Activated CD4-positive, alpha-beta T cell treated with anti-CD3 and anti-CD28 coated beads, Interleukin-2, amount 50 U/mL, for 16 hours (primary cell): ENCODE measurements around the gene MICA.
"Not testable (repeated sequence)": the region's sequence is repeated elsewhere in the genome, so short reads cannot be mapped to it uniquely, and the experiment has no call there.

Source experiments
- DNase-seq: peaks from one replicate; pipeline ENCODE4 v3.0.0-alpha.2; 2020

The MICA gene

GRCh38 chr6:31414148-31414770, 10.9 kb downstream of the MICA start:
- DNase-seq: not testable (repeated sequence)

DNA sequence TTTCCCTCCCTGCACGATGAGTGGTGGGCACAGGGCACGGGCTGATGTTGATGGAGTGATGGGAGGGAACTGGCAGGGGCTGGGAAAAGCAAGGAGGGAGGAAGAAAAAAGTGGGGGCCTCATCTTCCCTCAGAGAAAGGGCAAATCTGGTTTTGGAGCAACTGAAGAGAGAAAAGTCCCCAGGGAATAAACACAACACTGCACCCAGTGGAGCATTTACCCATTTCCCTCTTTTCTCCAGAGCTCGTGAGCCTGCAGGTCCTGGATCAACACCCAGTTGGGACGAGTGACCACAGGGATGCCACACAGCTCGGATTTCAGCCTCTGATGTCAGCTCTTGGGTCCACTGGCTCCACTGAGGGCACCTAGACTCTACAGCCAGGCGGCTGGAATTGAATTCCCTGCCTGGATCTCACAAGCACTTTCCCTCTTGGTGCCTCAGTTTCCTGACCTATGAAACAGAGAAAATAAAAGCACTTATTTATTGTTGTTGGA, 11.4 kb downstream of the MICA start:
- DNase-seq: no peak

- DNase-seq: no peak
These were observed 13.1 kb downstream of the MICA start for GRCh38 chr6:31416394-31417014.

DNA sequence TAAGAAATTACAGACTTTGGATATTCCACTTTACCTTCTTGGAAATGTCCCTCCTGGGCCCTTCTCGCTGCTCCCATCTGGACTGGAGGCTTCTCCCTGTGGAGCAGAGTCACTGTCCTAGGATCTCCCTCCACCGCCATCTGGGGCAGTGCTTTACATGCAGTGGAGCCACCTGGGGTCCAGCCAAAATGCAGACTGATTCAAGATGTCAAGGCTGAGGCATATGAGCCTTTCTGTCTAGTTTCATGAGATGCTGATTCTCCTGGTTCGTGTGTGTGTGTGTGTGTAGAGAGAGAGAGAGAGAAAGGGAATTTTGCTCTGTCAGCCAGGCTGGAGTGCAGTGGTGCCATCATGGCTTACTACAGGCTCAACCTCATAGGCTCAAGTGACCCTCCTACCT, 14.9 kb downstream of the MICA start:
- DNase-seq: no peak

GRCh38 chr6:31419842-31420241, 16.4 kb downstream of the MICA start:
- DNase-seq: no peak

GRCh38 chr6:31420546-31420945, 17.2 kb downstream of the MICA start:
- DNase-seq: no peak

- no peak for DNase-seq
These were observed 19.2 kb downstream of the MICA start for GRCh38 chr6:31422587-31422986.

GRCh38 chr6:31423550-31423949, 20.2 kb downstream of the MICA start:
- no peak for DNase-seq

DNA sequence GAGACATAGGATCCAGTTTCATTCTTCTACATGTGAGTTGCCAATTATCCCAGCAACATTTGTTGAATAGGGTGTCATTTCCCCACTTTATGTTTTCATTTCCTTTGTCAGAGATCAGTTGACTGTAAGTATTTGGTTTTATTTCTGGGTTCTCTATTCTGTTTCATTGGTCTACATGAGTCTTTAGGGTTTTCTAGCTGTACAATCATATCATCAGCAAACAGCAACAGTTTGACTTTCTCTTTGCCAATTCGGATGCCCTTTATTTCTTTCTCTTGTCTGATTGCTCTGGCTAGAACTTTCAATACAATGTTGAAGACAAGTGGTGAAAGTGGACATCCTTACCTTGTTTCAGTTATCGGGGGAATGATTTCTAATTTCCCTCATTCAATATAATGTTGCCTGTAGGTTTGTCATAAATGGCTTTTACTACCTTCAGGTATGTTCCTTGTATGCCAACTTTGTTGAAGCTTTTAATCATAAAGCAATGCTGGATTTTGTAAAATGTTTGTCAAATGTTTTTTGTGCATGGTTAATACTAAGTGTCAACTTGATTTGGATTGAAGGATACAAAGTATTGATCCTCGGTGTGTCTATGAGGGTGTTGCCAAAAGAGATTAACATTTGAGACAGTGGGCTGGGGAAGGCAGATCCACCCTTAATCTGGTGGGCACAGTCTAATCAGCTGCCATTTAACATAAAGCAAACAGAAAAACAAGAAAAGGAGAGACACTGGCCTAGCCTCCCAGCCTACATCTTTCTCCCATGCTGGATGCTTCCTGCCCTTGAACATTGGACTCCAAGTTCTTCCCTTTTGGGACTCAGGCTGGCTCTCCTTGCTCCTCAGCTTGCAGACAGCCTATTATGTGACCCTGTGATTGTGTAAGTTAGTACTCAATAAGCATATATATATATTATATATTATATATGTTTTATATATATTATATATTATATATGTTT, 23.3 kb downstream of the MICA start:
- no peak for DNase-seq

DNA sequence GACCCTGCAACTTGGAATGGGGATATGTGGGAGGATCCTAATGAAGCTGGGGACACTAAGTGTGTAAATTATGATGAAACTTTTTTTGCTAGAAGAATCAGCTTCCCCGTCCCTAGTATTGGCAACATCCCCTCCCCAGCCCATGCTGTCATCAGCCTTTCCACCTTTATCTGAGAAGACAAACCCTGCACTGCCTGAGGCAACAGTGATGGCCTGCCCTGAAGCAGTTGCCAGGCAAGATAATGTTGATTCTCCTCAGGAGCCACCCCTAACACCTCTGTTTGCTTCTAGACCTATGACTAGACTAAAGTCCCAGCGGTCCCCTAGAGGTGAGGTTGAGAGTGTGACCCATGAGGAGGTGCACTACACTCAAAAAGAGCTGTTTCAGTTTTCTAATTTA, 27.1 kb downstream of the MICA start:
- DNase-seq: no peak

DNA sequence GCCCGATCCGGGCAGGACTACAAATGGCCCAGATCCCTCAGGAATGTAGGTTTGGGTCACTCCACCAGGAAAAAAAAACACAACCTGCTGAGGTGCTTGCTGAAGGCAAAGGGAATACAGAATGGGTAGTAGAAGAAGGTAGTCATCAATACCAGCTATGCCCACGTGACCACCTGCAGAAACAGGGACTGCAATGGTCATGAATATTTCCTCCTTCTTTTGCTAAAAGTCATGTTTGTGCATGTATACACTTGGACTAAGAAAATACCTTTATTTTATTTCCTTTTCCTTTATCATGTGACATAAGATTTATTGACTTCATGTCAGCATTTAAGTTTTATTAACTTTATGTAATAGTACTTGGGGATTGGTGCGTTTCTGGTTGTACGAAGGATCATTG, 31.7 kb downstream of the MICA start:
- not testable (repeated sequence) for DNase-seq

- no peak for DNase-seq
These were observed 34.8 kb downstream of the MICA start for GRCh38 chr6:31438222-31438621.

DNA sequence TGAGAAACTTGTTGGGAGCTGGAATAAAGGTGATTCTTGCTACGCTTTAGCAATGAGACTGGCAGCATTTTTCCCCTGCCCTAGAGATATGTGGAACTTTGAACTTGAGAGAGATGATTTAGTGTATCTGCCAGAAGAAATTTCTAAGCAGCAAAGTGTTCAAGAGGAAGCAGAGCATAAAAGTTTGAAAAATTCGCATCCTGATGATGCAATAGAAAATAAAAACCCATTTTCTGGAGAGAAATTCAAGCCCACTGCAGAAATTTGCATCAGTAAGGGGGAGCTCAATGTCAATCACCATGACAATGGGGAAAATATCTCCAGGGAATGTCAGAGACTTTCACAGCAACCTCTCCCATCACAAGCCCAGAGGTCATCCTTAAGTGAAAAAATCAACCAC, 35.3 kb downstream of the MICA start:
- no peak for DNase-seq

- peak; percentile 76 for DNase-seq
These were observed 38.2 kb downstream of the MICA start for GRCh38 chr6:31441365-31442267.

DNA sequence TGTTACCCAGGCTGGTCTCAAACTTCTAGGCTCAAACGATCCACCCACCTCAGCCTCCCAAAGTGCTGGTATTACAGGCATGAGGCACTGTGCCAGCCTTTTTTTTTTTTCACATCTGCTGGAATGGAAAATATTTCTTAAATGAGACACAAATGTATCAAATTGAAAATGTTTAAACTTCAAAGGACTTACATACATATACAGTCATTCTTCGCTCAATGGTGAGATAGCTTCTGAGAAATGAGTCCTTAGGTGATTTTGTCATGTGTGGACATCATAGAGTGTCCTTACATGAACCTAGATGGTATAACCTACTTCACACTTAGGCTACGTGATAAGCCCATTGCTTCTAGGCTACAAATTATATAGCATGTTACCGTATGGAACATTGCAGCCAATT, 43.1 kb downstream of the MICA start:
- DNase-seq: no peak

- DNase-seq: not testable (repeated sequence)
These were observed 43.8 kb downstream of the MICA start for GRCh38 chr6:31446999-31447789.

GRCh38 chr6:31450751-31451150, 47.4 kb downstream of the MICA start:
- no peak for DNase-seq

- no peak for DNase-seq
These were observed 49.5 kb downstream of the MICA start for GRCh38 chr6:31452859-31453258.

DNA sequence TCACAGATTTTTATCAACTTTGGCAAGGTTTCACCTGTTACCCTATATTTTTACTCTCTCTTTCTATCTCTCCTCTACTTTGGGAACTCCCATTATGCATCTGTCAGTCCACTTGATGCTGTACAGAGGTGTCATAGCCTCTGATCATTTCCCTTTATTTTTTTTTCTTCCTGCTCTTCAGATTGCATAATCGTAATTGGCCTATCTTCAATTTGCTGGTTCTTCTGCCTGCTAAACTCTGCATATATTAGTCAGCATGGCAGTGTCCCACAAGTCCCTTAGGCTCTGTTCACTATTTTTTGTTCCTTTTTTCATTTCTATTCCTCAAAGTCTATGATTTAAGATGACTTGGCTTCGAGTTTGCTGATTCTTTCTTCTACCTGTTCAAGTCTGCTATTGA, 49.9 kb downstream of the MICA start:
- DNase-seq: no peak

DNA sequence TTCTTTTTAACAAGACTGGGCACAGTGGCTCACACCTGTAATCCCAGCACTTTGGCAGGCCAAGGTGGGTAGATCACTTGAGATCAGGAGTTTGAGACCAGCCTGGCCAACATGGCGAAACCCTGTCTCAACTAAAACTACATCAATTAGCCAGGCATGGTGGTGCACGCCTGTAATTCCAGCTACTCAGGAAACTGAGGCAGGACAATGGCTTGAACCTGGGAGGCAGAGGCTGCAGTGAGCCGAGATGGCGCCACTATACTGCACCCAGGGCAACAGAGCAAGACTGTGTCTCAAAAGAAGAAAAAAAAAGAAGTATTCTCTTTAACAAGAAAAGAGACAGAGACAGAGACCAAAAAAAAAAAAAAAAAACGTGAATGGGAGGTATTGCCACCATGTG, 56.5 kb downstream of the MICA start:
- DNase-seq: not testable (repeated sequence)

DNA sequence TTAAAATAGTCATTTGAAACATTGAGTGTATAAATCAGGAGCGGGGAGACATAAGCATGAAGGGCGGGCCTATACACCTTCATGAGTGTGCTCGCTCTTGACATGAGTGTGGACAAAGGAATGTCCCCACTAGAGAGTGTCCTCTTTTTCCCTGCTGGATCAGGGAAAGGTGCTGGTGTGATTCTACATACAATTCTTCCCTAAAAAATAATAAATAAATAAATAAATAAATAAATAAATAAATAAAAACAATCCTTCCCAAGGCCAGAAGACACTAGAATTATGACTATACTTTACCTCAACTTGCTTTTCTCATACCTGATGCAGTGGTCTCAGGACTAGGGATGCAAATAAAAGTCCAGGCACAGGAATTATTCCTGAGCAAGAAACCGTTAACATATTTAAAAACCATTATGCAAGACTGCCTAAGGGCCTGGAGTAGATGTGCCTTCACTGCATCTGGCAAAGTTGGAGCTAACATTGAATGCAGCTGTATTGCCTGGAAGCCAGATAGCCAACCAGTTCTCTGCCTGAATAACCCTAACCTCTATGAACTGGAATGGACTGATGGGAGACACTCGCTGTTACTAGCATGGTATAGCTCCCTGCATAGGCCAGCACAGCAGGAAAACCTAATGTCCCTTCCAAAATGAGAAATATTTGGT, 57.1 kb downstream of the MICA start:
- no peak for DNase-seq
